HCT116 (cell line): Measurements from ENCODE around the gene NRIP2.

Experiments used
- ATF3 ChIP-seq: IDR thresholded peaks from 2 replicates; pipeline ENCODE4 v1.6.1; 2012
- CEBPB ChIP-seq: IDR thresholded peaks from 2 replicates; pipeline ENCODE4 v1.6.1; 2012; ENCODE audit warnings: low read depth
- ELF1 ChIP-seq: IDR thresholded peaks from 2 replicates; pipeline ENCODE4 v1.6.1; 2012; ENCODE audit warnings: low read depth, borderline replicate concordance
- EZH2phosphoT487 ChIP-seq: fragments of 200-600 bp; IDR thresholded peaks from 2 replicates; pipeline ENCODE4 v1.6.1; 2018; ENCODE audit warnings: antibody characterized with exemption, borderline replicate concordance
- MAX ChIP-seq: IDR thresholded peaks from 2 replicates; pipeline ENCODE4 v1.6.1; 2012
- POLR2A ChIP-seq: IDR thresholded peaks from 2 replicates; pipeline ENCODE4 v1.7.0; 2011; ENCODE audit warnings: borderline replicate concordance; ENCODE audit not compliant: insufficient read depth, insufficient read length; ENCODE audit errors: extremely low read depth
- POLR2AphosphoS5 ChIP-seq: IDR thresholded peaks from 2 replicates; pipeline ENCODE4 v1.6.1; 2011; ENCODE audit warnings: mild to moderate bottlenecking, low read depth, low read length, moderate library complexity
- RAD21 ChIP-seq: IDR thresholded peaks from 2 replicates; pipeline ENCODE4 v1.6.1; 2012; ENCODE audit warnings: low read depth, mild to moderate bottlenecking
- TCF7L2 ChIP-seq: IDR thresholded peaks from 2 replicates; pipeline ENCODE4 v1.7.0; 2011; ENCODE audit warnings: borderline replicate concordance, inconsistent platforms; ENCODE audit not compliant: insufficient read depth, insufficient read length; ENCODE audit errors: extremely low read depth
- ZFX ChIP-seq: fragments of 450-650 bp; IDR thresholded peaks from 2 replicates; pipeline ENCODE4 v1.6.1; 2017
- TF ChIP-seq, protein P1 (sequence below), 3 experiments: fragments of 200-600 bp in 1 of 3; sonication (generic) in 1 of 3; IDR thresholded peaks in 2 of 3; conservative IDR thresholded peaks in 1 of 3; 2 replicates each; pipeline ENCODE4 v1.5.1; 2012 to 2017; ENCODE audit warnings: low read depth in 2 of 3, low read length in 2 of 3, antibody characterized with exemption in 1 of 3, borderline replicate concordance in 1 of 3, control low read depth in 1 of 3, mild to moderate bottlenecking in 1 of 3, mixed read lengths in 1 of 3, mixed run types in 1 of 3, moderate library complexity in 1 of 3; ENCODE audit not compliant: insufficient read depth in 1 of 3
- TF ChIP-seq, protein P2 (sequence below): IDR thresholded peaks from 2 replicates; pipeline ENCODE4 v1.6.1; 2011; ENCODE audit warnings: mild to moderate bottlenecking, low read length, moderate library complexity; ENCODE audit not compliant: insufficient replicate concordance; ENCODE audit errors: extremely low read depth

DNA sequence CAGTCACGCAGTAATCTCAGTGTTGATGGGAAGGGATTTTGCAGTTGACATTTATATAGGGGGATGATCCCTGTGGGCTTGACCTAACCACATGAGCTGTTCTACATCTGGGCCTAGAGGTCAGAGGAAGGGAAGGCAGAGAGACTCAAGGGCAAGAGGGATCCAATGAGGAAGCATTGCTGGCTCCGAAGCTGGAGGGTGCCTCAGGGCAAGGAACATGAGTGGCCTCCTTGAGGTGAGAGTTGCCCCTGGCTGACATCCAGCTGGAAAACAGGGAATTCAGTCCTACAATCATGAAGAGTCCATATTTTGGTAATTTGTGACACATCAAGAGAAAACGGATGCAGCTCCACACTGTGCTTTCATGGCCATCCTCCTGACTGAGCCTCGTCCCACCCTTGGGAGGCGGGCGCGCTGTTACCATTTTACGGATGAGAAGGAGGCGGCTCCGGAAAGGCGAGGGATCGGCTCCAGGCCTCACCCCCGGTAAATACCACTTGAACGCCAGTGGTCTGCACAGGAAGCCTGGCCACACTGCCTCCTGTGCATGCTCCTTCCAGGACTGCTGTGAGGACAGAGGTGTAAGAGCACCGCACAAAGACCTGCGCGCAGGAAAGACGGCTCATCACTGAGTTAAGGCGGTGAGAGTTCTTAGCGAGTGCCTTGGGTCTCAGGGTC lies 58.6 kb downstream of the NRIP2 start:
- TF ChIP-seq ATF3, result no peak
- no peak for TF ChIP-seq POLR2A
- no peak for TF ChIP-seq EZH2phosphoT487
- TF ChIP-seq POLR2AphosphoS5, result no peak
- no peak for TF ChIP-seq TCF7L2
- no peak for TF ChIP-seq RAD21
- TF ChIP-seq, protein P1, sequence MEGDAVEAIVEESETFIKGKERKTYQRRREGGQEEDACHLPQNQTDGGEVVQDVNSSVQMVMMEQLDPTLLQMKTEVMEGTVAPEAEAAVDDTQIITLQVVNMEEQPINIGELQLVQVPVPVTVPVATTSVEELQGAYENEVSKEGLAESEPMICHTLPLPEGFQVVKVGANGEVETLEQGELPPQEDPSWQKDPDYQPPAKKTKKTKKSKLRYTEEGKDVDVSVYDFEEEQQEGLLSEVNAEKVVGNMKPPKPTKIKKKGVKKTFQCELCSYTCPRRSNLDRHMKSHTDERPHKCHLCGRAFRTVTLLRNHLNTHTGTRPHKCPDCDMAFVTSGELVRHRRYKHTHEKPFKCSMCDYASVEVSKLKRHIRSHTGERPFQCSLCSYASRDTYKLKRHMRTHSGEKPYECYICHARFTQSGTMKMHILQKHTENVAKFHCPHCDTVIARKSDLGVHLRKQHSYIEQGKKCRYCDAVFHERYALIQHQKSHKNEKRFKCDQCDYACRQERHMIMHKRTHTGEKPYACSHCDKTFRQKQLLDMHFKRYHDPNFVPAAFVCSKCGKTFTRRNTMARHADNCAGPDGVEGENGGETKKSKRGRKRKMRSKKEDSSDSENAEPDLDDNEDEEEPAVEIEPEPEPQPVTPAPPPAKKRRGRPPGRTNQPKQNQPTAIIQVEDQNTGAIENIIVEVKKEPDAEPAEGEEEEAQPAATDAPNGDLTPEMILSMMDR (IDR thresholded peaks at IDR 0.05 in 2 of 3, conservative IDR thresholded peaks at IDR 0.05 in 1 of 3; ENCODE audit: borderline replicate concordance in 1 of 3, insufficient read depth in 1 of 3, low read depth in 2 of 3, low read length in 2 of 3), result no peak
- TF ChIP-seq, protein P2, sequence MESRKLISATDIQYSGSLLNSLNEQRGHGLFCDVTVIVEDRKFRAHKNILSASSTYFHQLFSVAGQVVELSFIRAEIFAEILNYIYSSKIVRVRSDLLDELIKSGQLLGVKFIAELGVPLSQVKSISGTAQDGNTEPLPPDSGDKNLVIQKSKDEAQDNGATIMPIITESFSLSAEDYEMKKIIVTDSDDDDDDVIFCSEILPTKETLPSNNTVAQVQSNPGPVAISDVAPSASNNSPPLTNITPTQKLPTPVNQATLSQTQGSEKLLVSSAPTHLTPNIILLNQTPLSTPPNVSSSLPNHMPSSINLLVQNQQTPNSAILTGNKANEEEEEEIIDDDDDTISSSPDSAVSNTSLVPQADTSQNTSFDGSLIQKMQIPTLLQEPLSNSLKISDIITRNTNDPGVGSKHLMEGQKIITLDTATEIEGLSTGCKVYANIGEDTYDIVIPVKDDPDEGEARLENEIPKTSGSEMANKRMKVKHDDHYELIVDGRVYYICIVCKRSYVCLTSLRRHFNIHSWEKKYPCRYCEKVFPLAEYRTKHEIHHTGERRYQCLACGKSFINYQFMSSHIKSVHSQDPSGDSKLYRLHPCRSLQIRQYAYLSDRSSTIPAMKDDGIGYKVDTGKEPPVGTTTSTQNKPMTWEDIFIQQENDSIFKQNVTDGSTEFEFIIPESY, result no peak
- no peak for TF ChIP-seq ELF1
- no peak for TF ChIP-seq MAX
- no peak for TF ChIP-seq ZFX
- no peak for TF ChIP-seq CEBPB
